Ramos (cell line): ENCODE results near the gene CEBPE.

Experiments
- in situ Hi-C: fragments of 300-500 bp; cut with MboI; formaldehyde crosslinking; loops from one replicate; pipeline ENCODE4 v1.14.3; 2022; ENCODE audit warnings: low sequenced_read_pairs; ENCODE audit not compliant: unreplicated experiment

CEBPE gene

DNA sequence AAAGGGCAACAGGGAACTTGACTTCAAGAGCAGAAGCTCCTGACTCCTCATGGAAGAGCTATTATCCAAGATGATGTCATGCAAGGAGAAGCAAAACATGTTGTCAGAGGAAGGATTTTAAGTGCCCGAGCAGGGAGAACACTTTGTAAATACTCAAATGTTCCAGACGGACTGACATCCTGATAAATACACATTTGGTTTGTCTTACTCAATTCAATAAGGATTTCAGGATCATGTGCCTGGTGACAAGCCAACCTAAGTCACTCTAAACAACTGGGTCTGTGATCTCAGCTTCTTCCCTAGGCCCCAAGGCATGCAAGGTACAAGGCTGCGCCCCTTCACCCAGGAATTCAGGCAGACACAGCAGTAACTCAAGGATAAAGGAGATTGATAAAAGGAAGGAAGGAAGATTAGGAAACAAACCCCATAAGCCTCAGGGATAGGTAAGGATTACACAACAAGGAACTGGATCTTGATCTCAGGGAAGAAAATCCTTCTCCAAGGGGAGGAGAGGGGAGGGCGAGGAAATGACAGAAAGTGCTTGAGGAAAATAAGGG lies 26.8 kb upstream of the CEBPE start:
- in situ Hi-C loops: no loop called here

DNA sequence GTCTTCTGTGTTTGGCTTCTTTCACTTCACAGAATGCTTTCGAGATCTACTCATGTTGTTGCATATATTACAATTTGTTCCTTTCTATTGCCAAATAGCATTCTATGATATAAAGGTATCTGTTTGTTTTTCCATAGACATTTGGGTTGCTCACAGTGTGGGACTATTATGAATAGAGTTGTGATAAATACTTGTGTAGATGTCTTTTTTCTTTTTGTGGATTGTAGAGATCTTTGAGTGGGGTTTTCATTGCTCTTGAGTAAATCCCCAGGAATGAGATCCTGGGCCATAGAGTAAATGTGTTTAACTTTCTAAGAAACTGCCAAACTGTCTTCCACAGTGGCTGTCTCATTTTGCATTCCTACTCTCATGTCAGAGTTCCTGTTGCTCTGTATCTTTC lies 24.9 kb upstream of the CEBPE start:
- in situ Hi-C loops: no loop called here

- in situ Hi-C loops: no loop called here
Measured at GRCh38 chr14:23142826-23143225, 23.8 kb upstream of the CEBPE start.

GRCh38 chr14:23141706-23142444 lies 22.8 kb upstream of the CEBPE start:
- in situ Hi-C loops: no loop called here

GRCh38 chr14:23140371-23140770 lies 21.3 kb upstream of the CEBPE start:
- in situ Hi-C loops: no loop called here

- in situ Hi-C loops: no loop called here
Measured at GRCh38 chr14:23139874-23140273, 20.8 kb upstream of the CEBPE start.

- in situ Hi-C loops: no loop called here
Measured at GRCh38 chr14:23137813-23138535, 18.9 kb upstream of the CEBPE start.

- in situ Hi-C loops: no loop called here
Measured at GRCh38 chr14:23137192-23137812, 18.2 kb upstream of the CEBPE start.

DNA sequence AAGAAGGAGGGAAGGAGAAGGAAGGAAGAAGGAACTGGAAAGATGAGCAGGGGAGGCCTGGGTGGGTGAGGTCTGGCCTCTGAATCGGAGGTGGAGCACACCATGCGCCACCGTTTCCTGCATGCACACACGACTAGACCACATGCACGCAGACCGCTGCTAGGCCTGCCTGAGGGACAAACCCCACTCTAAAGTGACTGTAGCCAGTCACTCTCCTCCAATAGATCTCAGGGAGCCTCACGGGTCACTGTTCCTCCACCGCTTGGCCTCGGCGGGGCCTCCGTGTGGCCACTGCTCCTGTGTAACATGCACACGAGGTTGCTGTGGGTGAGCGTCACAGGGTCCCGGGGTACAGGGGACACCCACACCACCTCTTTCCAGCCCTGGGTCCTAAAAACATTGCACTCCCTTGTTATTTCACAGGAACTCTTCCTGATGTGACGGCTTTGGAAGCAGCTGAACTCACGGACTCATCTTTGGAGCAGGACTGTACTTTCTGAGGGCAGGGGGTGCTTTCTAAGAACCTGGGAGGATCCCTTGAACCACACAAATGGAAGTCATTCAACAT lies 17.6 kb upstream of the CEBPE start:
- in situ Hi-C loops: no loop called here

DNA sequence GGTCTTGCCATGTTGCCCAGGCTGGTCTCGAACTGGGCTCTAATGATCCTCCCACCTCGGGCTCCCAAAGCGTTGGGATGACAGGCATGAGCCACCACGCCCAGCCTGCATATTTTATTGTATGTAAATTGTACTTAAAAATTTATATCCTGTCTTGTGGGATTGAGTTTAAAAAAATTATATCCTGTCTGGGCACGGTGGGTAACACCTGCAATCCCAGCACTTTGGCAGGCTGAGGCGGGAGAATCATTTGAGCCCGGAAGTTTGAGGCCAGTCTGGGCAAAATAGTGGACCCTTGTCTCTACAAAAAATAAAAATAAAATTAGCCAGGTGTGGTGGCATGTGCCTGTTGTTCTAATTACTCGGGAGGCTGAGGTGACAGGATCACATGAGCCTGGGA lies 13.9 kb upstream of the CEBPE start:
- in situ Hi-C loops: no loop called here

DNA sequence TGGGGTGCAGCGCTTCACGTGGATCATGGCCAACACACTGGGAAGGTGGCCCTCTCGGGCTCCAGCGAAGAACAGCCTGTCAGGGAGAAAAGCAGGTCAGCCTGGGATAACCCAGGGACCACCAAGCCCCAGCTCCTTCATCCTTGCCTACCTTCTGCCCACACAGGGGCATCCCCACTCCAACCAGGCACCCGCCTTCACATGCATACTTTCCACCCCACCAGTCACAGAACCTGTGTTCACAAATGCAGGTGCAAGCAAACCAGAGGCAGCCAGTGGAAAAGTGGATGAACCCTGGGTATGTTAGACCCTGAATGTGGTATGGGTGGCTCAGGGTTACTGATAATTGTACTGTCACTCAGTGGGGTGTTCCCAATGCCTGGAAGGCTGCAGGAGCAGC lies 12.4 kb upstream of the CEBPE start:
- in situ Hi-C loops: no loop called here

DNA sequence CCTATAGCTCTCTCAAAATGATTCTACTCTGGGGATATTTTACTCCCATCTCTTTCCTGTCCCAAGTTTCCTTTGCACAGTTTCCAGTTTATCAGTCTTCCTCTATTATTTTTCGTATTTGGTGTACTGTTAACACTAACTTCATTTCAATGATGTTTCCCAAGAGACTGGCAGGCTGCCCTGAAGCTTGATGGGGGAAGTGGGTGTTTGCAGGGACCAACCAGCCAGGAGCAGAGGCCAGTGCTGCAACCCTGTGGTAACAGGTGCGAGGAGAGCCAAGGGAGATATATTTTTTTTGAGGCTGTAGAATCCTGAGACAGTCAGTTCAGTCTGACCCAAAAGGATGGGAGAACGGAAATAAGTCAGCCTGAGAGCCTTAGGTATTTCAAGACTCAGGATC lies 11.8 kb upstream of the CEBPE start:
- in situ Hi-C loops: no loop called here

DNA sequence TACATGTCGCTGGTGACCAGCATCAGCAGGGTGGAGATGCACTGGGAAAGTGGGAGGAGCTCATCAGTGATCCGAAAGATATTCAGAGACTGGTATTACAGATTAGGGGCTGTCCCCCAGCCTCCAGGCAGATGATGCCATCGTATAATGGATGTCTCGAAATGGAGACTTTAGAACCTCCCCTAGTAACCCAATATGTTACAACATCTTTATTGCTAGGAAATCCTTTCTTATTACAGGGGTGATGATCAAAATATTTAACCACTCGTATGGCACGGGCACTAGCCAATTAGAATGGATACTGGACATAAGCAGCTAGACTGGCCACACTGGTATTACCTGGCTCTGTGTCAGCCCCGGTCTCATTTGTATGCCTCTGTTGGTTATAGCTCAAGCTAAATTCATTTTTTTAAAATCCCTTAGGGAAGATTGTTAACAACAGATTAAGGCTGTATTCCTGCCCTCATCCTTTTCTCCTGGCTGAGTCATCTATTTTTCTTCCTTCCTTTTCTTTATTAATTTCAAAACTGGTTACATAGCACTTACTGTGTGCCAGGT lies 10.8 kb upstream of the CEBPE start:
- in situ Hi-C loops: no loop called here

DNA sequence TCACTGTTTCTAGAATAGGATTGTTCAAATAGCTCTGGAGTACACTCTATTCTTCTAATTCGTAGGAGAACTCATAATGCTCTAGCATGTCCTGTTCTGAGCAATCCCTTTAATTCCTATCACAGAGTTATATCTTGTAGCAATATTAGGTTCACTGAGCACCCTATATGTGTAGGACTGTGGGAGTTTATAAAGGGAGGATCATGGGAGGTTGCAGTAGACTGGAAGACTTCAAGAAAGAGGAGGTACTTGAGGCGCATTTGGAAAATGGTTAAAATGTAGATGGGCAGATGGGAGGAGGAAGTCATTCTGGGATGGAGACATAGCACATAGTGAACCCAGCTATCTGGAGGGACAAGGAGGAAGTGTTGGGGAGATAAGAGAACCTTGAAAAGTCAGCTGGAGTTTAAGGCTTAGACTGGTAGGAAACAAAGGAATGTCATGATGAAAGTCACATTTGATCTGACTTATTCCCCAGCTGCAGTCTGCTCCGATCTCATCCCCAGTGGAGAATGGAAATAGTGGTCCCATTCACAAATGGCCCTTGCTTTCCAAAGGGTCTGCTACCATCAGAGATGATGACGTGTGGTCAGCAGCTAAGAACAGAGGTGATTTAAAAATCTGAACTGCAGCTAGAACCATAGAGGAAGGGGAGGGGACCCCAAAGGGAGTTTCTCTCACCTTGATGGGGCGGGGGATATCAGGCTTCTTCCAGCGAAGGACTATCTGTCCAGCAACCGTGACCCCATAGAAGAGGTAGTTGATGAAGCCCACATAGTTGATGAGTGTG lies 10.1 kb upstream of the CEBPE start:
- in situ Hi-C loops: no loop called here

GRCh38 chr14:23127861-23128260 lies 8.8 kb upstream of the CEBPE start:
- in situ Hi-C loops: no loop called here

- in situ Hi-C loops: no loop called here
Measured at GRCh38 chr14:23126548-23127278, 7.7 kb upstream of the CEBPE start.

DNA sequence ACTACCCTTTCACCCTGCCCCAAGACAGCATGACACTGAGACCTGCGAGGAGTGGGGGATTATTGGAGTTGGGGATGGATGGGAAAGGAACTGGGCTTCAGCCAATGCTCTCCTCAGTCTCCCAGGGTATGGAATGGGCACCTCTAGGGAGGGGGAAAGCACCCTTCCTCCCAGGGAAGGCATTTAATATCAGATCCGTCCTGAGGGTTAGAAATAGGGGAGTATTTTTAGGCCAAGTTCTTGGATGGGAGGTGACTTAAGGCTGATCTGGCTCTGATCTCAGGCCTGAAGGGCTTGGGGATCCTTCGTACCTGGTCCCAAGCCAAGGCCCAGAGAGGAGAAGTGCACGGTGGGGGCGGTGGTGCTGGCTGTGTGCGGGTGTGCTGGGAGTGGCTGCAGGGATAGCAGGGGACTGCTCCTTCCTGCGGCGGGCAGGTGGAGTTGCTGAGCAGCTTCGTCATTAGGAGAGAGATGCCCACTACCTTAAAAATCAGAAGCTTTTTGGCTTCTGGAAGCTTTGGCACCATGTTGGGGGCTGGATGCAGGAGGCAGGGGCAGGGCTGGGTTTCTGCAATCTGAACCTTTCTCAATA lies 7.0 kb upstream of the CEBPE start:
- in situ Hi-C loops: no loop called here

DNA sequence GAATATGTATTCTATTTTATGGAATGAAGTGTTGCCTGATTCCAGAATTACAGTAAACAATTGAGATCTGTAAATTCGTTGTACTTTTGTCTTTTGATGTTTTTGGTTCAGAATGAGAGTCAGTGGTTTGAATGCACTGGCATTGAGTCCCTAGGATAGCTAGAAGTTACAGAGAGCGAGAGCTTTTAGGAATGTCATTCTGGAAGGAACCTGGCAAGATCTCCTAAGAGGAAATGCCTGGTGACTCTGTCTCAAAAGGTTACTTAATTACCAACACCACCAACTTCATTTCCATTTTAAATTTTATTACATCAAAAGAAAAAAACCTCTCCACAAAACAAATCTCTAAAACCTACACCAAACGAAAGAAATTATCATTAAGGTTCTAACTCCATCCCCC lies 6.0 kb upstream of the CEBPE start:
- in situ Hi-C loops: no loop called here
